Measurements from ENCODE around the gene FAM83D.

FAM83D gene

GRCh38 chr20:38896009-38896594 is 30.1 kb upstream of the FAM83D start:
- DNase-seq: no peak
- H2AFZ ChIP-seq (ENCODE audit: low read length): no peak overlapping the region
- peaks cover 35% of the 10 kb centered on the region for H3K4me1 ChIP-seq (ENCODE audit: low read length)
- H3K9me2 ChIP-seq (replicated peaks; ENCODE audit: insufficient read depth, low read length): no peaks in the 10 kb centered on the region
- H3K79me2 ChIP-seq (ENCODE audit: low read length): peaks cover 51% of the 10 kb centered on the region
- no peaks in the 10 kb centered on the region for H3K27me3 ChIP-seq (replicated peaks; ENCODE audit: insufficient read depth, low read length)
- no peaks in the 10 kb centered on the region for H4K20me1 ChIP-seq (ENCODE audit: insufficient read depth, low read length)
- no peak overlapping the region for H3K4me3 ChIP-seq (ENCODE audit: low read length)
- TF ChIP-seq CTCF (IDR thresholded peaks at IDR 0.05; ENCODE audit: low read length): no peak
- TF ChIP-seq EZH2phosphoT487 (IDR thresholded peaks at IDR 0.05; ENCODE audit: low read length): no peak
- TF ChIP-seq EZH2 (optimal IDR thresholded peaks at IDR 0.05; ENCODE audit: low read depth, low read length): no peak
- H3K9ac ChIP-seq (ENCODE audit: low read length): no peak overlapping the region
- H3K36me3 ChIP-seq (replicated peaks; ENCODE audit: insufficient read depth, low read length): 0 out of 2 replicates have a peak, but pooled peaks cover 7% of the 10 kb centered on the region
- H3F3A ChIP-seq (ENCODE audit: insufficient read depth, low read length): peaks cover 27% of the 10 kb centered on the region
- no peak overlapping the region for H3K4me2 ChIP-seq (ENCODE audit: low read depth, low read length)
- no peaks in the 10 kb centered on the region for H3K9me3 ChIP-seq (replicated peaks; ENCODE audit: insufficient read depth, low read length)
- H3K27ac ChIP-seq (ENCODE audit: low read length): no peak overlapping the region

DNA sequence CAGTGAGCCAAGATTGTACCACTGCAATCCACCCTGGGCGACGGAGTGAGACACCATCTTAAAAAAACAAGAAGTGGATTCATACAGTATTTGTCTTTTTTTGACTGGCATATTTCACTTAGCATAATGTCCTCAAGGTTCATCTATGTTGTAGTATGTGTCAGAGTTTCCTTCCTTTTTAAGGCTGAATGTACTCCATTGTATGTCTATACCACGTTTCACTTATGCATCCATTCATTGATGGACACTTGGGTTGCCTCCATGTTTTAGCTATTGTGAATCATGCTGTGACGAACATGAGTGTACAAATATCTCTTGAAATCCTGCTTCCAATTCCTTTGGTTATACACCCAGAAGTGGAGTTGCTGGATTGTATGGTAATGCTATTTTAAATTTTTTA is 28.9 kb upstream of the FAM83D start:
- H3F3A ChIP-seq (ENCODE audit: insufficient read depth, low read length): peaks cover 15% of the 10 kb centered on the region
- peaks cover 10% of the 10 kb centered on the region; the same call in 1 of the 2 replicates for H3K36me3 ChIP-seq (replicated peaks; ENCODE audit: insufficient read depth, low read length)
- no peak overlapping the region for H2AFZ ChIP-seq (ENCODE audit: low read length)
- H3K9me2 ChIP-seq (replicated peaks; ENCODE audit: insufficient read depth, low read length): no peaks in the 10 kb centered on the region
- H3K9ac ChIP-seq (ENCODE audit: low read length): no peak overlapping the region
- H3K27me3 ChIP-seq (replicated peaks; ENCODE audit: insufficient read depth, low read length): no peaks in the 10 kb centered on the region
- H3K4me1 ChIP-seq (ENCODE audit: low read length): peaks cover 24% of the 10 kb centered on the region
- no peak for DNase-seq
- H3K4me2 ChIP-seq (ENCODE audit: low read depth, low read length): no peak overlapping the region
- no peaks in the 10 kb centered on the region for H3K9me3 ChIP-seq (replicated peaks; ENCODE audit: insufficient read depth, low read length)
- no peak overlapping the region for H3K27ac ChIP-seq (ENCODE audit: low read length)
- H4K20me1 ChIP-seq (ENCODE audit: insufficient read depth, low read length): no peaks in the 10 kb centered on the region
- no peak overlapping the region for H3K4me3 ChIP-seq (ENCODE audit: low read length)
- TF ChIP-seq EZH2 (optimal IDR thresholded peaks at IDR 0.05; ENCODE audit: low read depth, low read length): no peak
- no peak for TF ChIP-seq EZH2phosphoT487 (IDR thresholded peaks at IDR 0.05; ENCODE audit: low read length)
- no peak for TF ChIP-seq CTCF (IDR thresholded peaks at IDR 0.05; ENCODE audit: low read length)
- peaks cover 54% of the 10 kb centered on the region for H3K79me2 ChIP-seq (ENCODE audit: low read length)

DNA sequence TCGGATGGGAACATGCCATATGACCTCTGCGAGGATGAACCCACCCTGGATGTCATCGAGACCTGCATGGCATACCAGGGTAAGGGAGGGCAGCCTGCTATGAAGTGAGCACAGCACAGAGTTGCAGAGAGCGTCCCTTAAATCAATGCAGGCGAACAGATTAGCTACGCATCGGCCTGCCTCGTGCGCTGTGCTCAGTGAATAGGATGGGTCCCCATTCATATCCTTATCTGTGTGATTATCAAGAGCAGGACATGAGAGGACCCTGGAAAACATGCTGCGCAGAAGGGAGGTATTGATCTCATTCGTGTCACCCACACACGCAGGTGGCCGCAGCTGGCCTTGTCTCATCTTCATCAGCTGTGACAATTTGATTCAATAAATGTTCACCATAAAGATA is 25.6 kb upstream of the FAM83D start:
- DNase-seq: no peak
- no peak overlapping the region for H3K9ac ChIP-seq (ENCODE audit: low read length)

More for the DNA sequence above, 25.6 kb upstream of the FAM83D start:
- no peak for TF ChIP-seq EZH2 (optimal IDR thresholded peaks at IDR 0.05; ENCODE audit: low read depth, low read length)
- TF ChIP-seq EZH2phosphoT487 (IDR thresholded peaks at IDR 0.05; ENCODE audit: low read length): no peak
- no peak for TF ChIP-seq CTCF (IDR thresholded peaks at IDR 0.05; ENCODE audit: low read length)
- no peaks in the 10 kb centered on the region for H3K4me1 ChIP-seq (ENCODE audit: low read length)
- H3K9me3 ChIP-seq (replicated peaks; ENCODE audit: insufficient read depth, low read length): no peaks in the 10 kb centered on the region
- peaks cover 42% of the 10 kb centered on the region for H3K79me2 ChIP-seq (ENCODE audit: low read length)
- H2AFZ ChIP-seq (ENCODE audit: low read length): no peak overlapping the region
- no peaks in the 10 kb centered on the region for H4K20me1 ChIP-seq (ENCODE audit: insufficient read depth, low read length)
- no peak overlapping the region for H3K4me3 ChIP-seq (ENCODE audit: low read length)
- H3K9me2 ChIP-seq (replicated peaks; ENCODE audit: insufficient read depth, low read length): no peaks in the 10 kb centered on the region
- no peaks in the 10 kb centered on the region for H3F3A ChIP-seq (ENCODE audit: insufficient read depth, low read length)
- H3K27ac ChIP-seq (ENCODE audit: low read length): no peak overlapping the region
- no peak overlapping the region for H3K4me2 ChIP-seq (ENCODE audit: low read depth, low read length)
- no peaks in the 10 kb centered on the region for H3K27me3 ChIP-seq (replicated peaks; ENCODE audit: insufficient read depth, low read length)
- H3K36me3 ChIP-seq (replicated peaks; ENCODE audit: insufficient read depth, low read length): peaks cover 22% of the 10 kb centered on the region
